Activated CD4-positive, alpha-beta T cell treated with anti-CD3 and anti-CD28 coated beads for 36 hours (primary cell): ENCODE results near the gene LSAMP. TPM values are rescaled to one million over a fixed set of nuclear protein-coding genes. Genes with fewer than 3 reads are reported as not detected.

ENCODE experiments used
- ATAC-seq: fragments of 200-7000 bp; cut with Tn5 transposase; one replicate; pipeline ENCODE4 v1.10.0; 2021; ENCODE audit warnings: mild to moderate bottlenecking, moderate library complexity
- CTCF ChIA-PET: fragments of 350-600 bp; sonication (Branson Sonifier 250); formaldehyde crosslinking; loops from one replicate; lab custom pipeline; 2021; ENCODE audit warnings: antibody characterized with exemption; lab: Charles Lee
- POLR2A ChIA-PET: fragments of 350-600 bp; sonication (Branson Sonifier 250); formaldehyde crosslinking; loops from one replicate; lab custom pipeline; 2021; ENCODE audit warnings: antibody characterized with exemption, inconsistent platforms; lab: Charles Lee
- DNase-seq: peaks from one replicate; pipeline ENCODE4 v3.0.0-alpha.2; 2020
- H3K27ac Mint-ChIP-seq: one replicate; pipeline ENCODE4 v1.8.0; 2021; ENCODE audit warnings: mixed read lengths
- H3K27me3 Mint-ChIP-seq: one replicate; pipeline ENCODE4 v1.8.0; 2021; ENCODE audit warnings: mixed read lengths
- H3K36me3 Mint-ChIP-seq: one replicate; pipeline ENCODE4 v1.8.0; 2021; ENCODE audit warnings: low read depth, mixed read lengths
- H3K4me1 Mint-ChIP-seq: one replicate; pipeline ENCODE4 v1.8.0; 2021; ENCODE audit warnings: mixed read lengths
- H3K4me3 Mint-ChIP-seq: one replicate; pipeline ENCODE4 v1.8.0; 2021; ENCODE audit warnings: mild to moderate bottlenecking, moderate library complexity, mixed read lengths
- H3K9me3 Mint-ChIP-seq: one replicate; pipeline ENCODE4 v1.8.0; 2021; ENCODE audit warnings: low read depth, mixed read lengths
- intact Hi-C, 2 experiments: fragments of 100-400 bp; cut with DNase I in 1 of 2; cut with micrococcal nuclease in 1 of 2; formaldehyde crosslinking; loops; one replicate each; pipeline versions ENCODE4 v1.14.2 to v1.15.1; 2022 to 2024; cut with DNase I, micrococcal nuclease
- total RNA-seq, 2 experiments: library from RNA; stranded (reverse); gene quantifications; one replicate each; pipeline ENCODE4 v1.2.3, GENCODE V29; 2021

LSAMP gene
- total RNA-seq, 2 experiments from 2014 or later = not detected

DNA sequence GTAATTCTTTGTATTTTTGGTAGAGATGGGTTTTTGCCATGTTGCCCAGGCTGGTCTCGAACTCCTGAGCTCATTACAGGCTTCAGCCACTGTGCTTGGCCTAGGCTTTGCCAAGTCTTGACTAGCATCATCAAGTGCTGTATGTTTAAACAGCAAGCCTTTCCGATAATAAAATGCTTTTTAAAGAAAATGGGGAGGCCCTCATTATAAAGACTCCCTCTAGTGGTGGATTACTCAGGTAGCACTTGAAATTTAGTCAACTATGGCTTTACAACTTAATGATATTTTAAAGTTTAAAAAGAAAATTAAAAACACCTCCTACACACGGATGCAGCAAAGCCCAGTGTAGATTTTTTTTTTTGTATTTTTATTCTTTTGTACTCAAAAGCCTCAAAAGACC lies 608.3 kb downstream of the LSAMP start:
- Mint-ChIP-seq H3K4me1 (no peaks in the 10 kb centered on the region), H3K27ac (no peak overlapping the region), H3K9me3 (no peaks in the 10 kb centered on the region), H3K36me3 (no peaks in the 10 kb centered on the region), H3K27me3 (peaks cover 5% of the 10 kb centered on the region), H3K4me3 (no peak overlapping the region)
- DNase-seq (no peak), ATAC-seq (no peak)
- intact Hi-C loops = no loop called here
- ChIA-PET CTCF (interaction anchor here (1.7 to 3.4 kb wide), 3 partner anchors 12 to 22 kb away, joined by 4 to 14 read pairs (median 13); no protein-coding TSS in a partner anchor), POLR2A (no interaction called here)

DNA sequence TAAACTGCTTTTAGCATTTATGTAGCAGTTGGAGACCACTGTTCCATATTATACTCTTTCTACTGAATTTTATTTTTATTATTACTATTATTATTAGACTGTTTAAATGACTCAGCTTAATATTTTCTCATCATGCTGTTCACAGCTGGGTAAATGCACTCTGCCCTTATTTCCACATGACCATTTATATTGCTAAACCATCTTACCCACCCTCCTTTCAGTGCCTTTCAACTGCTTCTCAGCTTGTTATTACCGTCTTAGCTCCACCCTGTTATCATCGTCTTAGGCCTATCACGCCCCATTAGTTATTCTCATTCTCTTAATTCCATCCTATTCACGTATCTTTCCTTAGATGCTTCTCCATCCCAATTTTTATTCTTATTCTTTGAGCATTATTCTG lies 609.3 kb downstream of the LSAMP start:
- H3K4me1 Mint-ChIP-seq = no peaks in the 10 kb centered on the region
- CTCF ChIA-PET = interaction anchor here (0.7 to 3.4 kb wide), 7 partner anchors 11 to 31 kb away, joined by 3 to 14 read pairs (median 5); no protein-coding TSS in a partner anchor
- H3K27me3 Mint-ChIP-seq = peaks cover 9% of the 10 kb centered on the region
- H3K27ac Mint-ChIP-seq = no peak overlapping the region
- POLR2A ChIA-PET = no interaction called here
- DNase-seq (no peak), ATAC-seq (no peak)
- no peaks in the 10 kb centered on the region for H3K36me3 Mint-ChIP-seq
- no peaks in the 10 kb centered on the region for H3K9me3 Mint-ChIP-seq
- intact Hi-C loops = no loop called here
- no peak overlapping the region for H3K4me3 Mint-ChIP-seq

DNA sequence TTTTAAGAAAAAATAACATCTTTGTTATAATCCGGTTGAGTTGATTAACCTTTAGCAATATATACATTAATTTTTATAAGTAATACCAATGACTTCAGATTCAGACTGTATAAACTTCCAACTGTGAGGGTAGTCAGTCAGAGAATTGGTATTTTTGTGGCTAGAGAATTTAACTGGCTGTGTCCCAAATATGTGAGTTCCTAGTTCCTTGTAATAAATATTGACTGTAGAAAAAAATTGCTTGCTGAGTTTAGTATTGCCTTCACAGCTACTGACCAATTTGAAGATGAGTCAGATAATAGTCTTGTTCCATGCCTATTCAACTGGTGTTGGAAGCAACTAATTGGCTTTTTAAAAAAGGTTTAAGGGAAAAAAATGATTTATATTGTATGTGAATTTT lies 611.2 kb downstream of the LSAMP start:
- ATAC-seq = no peak
- Mint-ChIP-seq H3K36me3 (no peaks in the 10 kb centered on the region), H3K4me3 (no peak overlapping the region), H3K9me3 (no peaks in the 10 kb centered on the region), H3K4me1 (no peaks in the 10 kb centered on the region), H3K27ac (no peak overlapping the region), H3K27me3 (peaks cover 6% of the 10 kb centered on the region)
- intact Hi-C loops = no loop called here
- DNase-seq = no peak
- CTCF ChIA-PET = interaction anchor here (1.0 to 3.4 kb wide), 2 partner anchors 15 to 123 kb away, joined by 3 to 13 read pairs; no protein-coding TSS in a partner anchor
- POLR2A ChIA-PET = no interaction called here

DNA sequence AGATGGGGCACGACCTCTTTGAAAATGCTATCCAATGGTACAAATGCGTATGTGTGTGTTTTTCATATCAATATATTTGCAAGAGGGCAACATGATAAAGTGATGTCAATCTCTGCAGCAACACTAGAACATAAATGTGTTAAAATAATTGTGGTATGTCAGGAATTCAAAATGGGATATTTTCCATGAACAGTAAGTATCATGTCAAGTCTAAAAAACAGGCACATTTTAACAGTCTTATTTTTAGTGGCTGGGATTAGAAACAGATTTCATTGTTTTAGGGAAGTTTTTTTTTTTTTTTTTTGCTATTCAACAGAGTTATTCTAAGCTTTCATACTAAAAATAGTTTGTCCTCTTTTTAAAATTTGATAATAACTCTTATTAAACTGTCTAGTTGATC lies 612.2 kb downstream of the LSAMP start:
- Mint-ChIP-seq H3K9me3 (no peaks in the 10 kb centered on the region), H3K4me1 (no peaks in the 10 kb centered on the region), H3K36me3 (no peaks in the 10 kb centered on the region), H3K27ac (no peak overlapping the region), H3K27me3 (peaks cover 7% of the 10 kb centered on the region), H3K4me3 (no peak overlapping the region)
- intact Hi-C loops = no loop called here
- no peak for ATAC-seq
- ChIA-PET POLR2A (no interaction called here), CTCF (interaction anchor here (0.6 to 1.1 kb wide), 3 partner anchors 9 to 16 kb away, joined by 3 to 5 read pairs (median 4); no protein-coding TSS in a partner anchor)
- no peak for DNase-seq

DNA sequence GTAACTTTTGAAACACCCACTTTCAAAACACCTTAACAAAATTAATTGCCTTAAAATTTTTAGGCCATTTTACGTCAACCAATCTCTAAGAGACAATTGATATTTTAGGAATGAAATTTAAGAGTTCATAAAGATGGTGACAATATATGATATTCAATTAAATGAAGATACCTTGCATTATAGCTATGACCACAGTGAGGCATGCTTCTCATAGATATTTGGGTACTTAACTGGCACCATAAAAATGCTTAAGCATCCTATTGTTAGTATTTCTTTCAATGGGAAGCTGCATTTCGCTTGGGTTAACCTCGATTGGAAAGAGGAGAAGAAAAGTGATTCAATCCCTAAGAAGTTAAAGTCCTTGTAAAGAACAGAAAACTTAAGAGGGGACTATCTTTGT lies 613.0 kb downstream of the LSAMP start:
- DNase-seq = no peak
- no peak for ATAC-seq
- H3K4me3 Mint-ChIP-seq = no peak overlapping the region
- ChIA-PET POLR2A (no interaction called here), CTCF (interaction anchor here (1.1 to 1.5 kb wide), 3 partner anchors 12 to 17 kb away, joined by 3 to 4 read pairs (median 4); no protein-coding TSS in a partner anchor)
- no peak overlapping the region for H3K27ac Mint-ChIP-seq
- H3K36me3 Mint-ChIP-seq = no peaks in the 10 kb centered on the region
- intact Hi-C loops = no loop called here
- peaks cover 11% of the 10 kb centered on the region for H3K27me3 Mint-ChIP-seq
- H3K4me1 Mint-ChIP-seq = no peaks in the 10 kb centered on the region
- H3K9me3 Mint-ChIP-seq = no peaks in the 10 kb centered on the region

DNA sequence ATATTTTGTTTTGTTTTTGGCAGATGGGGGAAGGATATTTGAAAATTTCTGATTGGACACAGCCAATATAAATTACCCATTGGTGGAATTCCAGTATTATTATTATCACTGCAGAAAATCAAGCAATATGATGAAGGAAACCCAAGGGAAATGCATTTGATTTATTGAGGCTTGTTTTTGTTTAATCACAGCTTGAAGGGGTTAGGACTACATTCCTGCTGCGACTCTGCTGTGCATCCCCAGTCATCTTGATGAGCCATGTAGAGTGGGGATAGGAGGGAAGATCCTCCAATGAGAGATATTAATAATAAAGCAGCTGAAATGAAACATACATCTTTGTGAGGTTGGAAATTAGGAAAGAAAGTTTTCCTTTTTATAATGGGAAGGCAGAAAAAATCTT lies 613.4 kb downstream of the LSAMP start:
- H3K27me3 Mint-ChIP-seq = peaks cover 11% of the 10 kb centered on the region
- H3K36me3 Mint-ChIP-seq = no peaks in the 10 kb centered on the region
- H3K9me3 Mint-ChIP-seq = no peaks in the 10 kb centered on the region
- CTCF ChIA-PET = interaction anchor here (1.1 to 1.5 kb wide), 2 partner anchors 11 to 17 kb away, joined by 4 read pairs; no protein-coding TSS in a partner anchor
- no peak overlapping the region for H3K27ac Mint-ChIP-seq
- H3K4me3 Mint-ChIP-seq = no peak overlapping the region
- no peak for DNase-seq
- no peak for ATAC-seq
- H3K4me1 Mint-ChIP-seq = no peaks in the 10 kb centered on the region
- intact Hi-C loops = no loop called here
- POLR2A ChIA-PET = no interaction called here

DNA sequence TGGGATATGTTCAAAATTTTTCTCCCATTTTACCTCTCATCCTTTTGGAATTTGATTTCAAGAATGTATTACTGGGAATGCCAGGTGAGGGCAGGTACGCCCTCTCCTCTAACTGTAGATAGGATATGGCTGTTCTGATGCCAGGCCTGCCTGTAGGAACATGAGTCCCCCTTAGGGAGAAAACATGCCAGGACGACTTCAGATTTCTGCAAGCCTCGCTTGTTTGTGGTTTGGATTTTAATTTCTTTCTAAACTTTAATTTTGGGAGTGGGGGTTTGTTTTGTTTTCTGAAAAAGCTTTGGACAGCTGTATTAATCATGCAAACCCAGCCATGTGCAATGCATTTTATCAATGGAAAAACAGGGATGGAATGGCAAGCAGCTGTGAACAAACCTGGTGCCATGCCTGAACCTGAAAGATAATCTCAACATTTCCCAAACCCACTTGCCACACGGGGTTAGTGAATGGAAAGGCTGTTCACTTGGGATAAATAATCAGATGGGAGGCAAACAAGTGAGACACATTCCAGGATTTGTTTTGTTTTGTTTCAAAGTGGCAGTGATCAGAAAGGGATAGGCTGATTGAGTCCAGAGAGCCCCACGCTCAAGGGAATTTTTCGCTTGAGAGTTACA lies 614.4 kb downstream of the LSAMP start:
- Mint-ChIP-seq H3K4me3 (no peak overlapping the region), H3K27me3 (peaks cover 11% of the 10 kb centered on the region), H3K36me3 (no peaks in the 10 kb centered on the region), H3K9me3 (no peaks in the 10 kb centered on the region), H3K27ac (no peak overlapping the region), H3K4me1 (no peaks in the 10 kb centered on the region)
- DNase-seq (no peak), ATAC-seq (no peak)
- ChIA-PET CTCF (no interaction called here), POLR2A (no interaction called here)
- intact Hi-C loops = no loop called here

DNA sequence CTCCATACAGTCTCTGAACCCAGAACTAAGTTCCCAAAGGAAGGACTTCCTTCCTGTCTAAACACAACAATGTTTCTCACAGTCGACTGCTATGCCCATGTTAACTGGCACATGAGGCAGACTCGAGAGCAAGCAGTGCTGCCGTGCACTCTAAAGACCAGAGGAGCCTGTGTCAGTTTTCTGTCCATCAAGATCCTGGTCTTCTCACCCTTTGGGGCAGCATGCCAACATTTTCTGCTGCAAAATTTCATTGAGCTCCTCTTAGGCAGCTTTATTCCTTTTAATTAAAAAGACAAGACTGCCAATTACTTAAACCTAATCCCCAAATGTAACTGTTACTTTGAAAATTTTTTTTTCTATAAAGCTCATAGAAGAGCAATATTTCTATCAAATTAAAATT lies 616.9 kb downstream of the LSAMP start:
- H3K9me3 Mint-ChIP-seq = no peaks in the 10 kb centered on the region
- no peak for ATAC-seq
- no peak for DNase-seq
- intact Hi-C loops = no loop called here
- H3K27me3 Mint-ChIP-seq = peaks cover 11% of the 10 kb centered on the region
- H3K36me3 Mint-ChIP-seq = no peaks in the 10 kb centered on the region
- H3K4me3 Mint-ChIP-seq = no peak overlapping the region
- H3K4me1 Mint-ChIP-seq = no peaks in the 10 kb centered on the region
- H3K27ac Mint-ChIP-seq = no peak overlapping the region
- ChIA-PET POLR2A (no interaction called here), CTCF (interaction anchor here (1.8 kb wide), 2 partner anchors 8 to 10 kb away, joined by 5 to 6 read pairs; no protein-coding TSS in a partner anchor)

DNA sequence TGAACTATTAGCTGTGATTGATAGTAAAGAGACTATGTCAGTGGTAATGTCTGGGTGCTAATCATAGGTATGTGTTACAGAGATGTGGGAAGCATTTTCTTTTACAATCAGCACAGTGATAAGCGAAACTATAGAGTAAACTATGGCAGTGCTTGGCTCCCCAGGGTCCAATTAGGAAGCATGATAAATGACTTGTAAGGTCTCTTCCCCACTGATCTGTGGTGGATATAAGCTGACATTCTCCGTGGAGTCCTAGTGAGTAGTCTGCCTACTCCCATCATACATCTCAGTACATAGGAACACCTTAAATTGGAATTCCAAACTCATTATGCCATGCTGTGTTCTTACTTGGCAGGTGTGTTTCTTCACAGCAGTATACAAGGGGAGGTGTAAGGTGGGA lies 617.8 kb downstream of the LSAMP start:
- no peak overlapping the region for H3K4me3 Mint-ChIP-seq
- H3K9me3 Mint-ChIP-seq = no peaks in the 10 kb centered on the region
- ChIA-PET POLR2A (no interaction called here), CTCF (interaction anchor here (0.6 to 1.1 kb wide), 3 partner anchors 12 to 393 kb away, joined by 3 read pairs; no protein-coding TSS in a partner anchor)
- peaks cover 10% of the 10 kb centered on the region for H3K27me3 Mint-ChIP-seq
- no peak overlapping the region for H3K27ac Mint-ChIP-seq
- H3K36me3 Mint-ChIP-seq = no peaks in the 10 kb centered on the region
- ATAC-seq (no peak), DNase-seq (no peak)
- H3K4me1 Mint-ChIP-seq = no peaks in the 10 kb centered on the region
- intact Hi-C loops = no loop called here

DNA sequence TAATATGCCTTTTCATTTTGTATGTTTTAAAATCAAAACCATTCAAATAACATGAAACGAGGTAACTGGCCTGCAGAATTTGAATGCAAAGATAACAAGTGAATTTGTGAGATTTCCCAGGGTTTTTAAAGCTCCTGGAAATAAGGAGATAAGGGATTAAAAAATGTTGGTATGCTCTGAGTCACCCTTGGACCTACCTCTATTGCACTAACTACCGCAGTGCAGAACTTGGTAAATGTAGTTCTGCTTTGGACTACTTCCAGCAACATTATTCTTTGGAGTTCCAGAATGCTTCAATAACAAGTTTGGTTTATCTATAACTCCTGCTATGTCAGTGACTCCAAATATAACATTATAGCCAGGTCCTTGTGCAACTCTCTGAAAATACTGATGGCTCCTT lies 620.2 kb downstream of the LSAMP start:
- POLR2A ChIA-PET = no interaction called here
- CTCF ChIA-PET = interaction anchor here (4.1 kb wide), 1 partner anchor 11 kb away, joined by 14 read pairs; no protein-coding TSS in a partner anchor
- Mint-ChIP-seq H3K4me1 (no peaks in the 10 kb centered on the region), H3K27ac (no peak overlapping the region), H3K27me3 (peaks cover 5% of the 10 kb centered on the region), H3K36me3 (no peaks in the 10 kb centered on the region), H3K9me3 (no peaks in the 10 kb centered on the region), H3K4me3 (no peak overlapping the region)
- DNase-seq = no peak
- ATAC-seq = no peak
- intact Hi-C loops = no loop called here

DNA sequence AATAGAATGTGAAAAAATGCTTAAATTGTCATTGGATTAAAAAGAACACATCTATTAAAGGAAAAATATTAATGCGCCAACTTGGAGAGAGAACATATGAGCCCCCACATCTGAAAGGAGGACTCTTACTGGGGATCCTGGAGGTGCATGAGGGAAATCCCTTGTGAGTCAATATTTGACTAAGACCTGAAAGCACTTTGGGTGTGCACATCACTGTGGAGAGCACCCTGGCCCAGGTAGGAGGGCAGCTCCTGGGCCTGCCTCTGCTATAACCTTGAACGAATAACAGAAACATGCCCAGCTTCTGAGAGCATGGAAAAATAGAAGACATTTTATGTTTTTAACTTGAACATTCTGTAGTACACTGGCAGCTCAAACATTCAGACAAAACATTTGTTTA lies 622.2 kb downstream of the LSAMP start:
- CTCF ChIA-PET = interaction anchor here (0.5 to 4.1 kb wide), 6 partner anchors 8 to 1460 kb away, joined by 3 to 14 read pairs (median 3); no protein-coding TSS in a partner anchor
- Mint-ChIP-seq H3K4me1 (no peaks in the 10 kb centered on the region), H3K36me3 (no peaks in the 10 kb centered on the region), H3K9me3 (no peaks in the 10 kb centered on the region), H3K4me3 (no peak overlapping the region), H3K27me3 (peaks cover 3% of the 10 kb centered on the region), H3K27ac (no peak overlapping the region)
- no peak for DNase-seq
- no peak for ATAC-seq
- intact Hi-C loops = loop anchor here (5.0 kb wide), 1 partner anchor 934 kb away; no protein-coding TSS in a partner anchor
- POLR2A ChIA-PET = no interaction called here

DNA sequence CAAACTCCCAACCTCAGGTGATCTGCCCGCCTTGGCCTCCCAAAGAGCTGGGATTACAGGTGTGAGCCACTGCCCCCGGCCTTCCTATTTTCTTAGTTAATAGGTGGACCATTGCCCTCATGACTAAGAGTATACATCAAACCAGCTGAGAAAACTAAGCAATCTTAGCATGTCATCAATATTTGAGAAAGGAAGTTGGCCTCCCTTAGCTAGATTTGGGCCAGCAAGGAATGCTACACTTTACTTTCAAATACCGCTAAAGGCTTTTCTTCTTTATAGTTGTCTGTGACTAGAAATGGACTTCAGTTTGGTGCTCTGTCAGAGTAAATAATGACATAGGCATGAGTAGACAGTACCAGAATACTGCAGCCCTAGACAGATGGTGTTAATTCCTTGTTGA lies 622.7 kb downstream of the LSAMP start:
- H3K36me3 Mint-ChIP-seq = no peaks in the 10 kb centered on the region
- H3K9me3 Mint-ChIP-seq = no peaks in the 10 kb centered on the region
- no peak overlapping the region for H3K27ac Mint-ChIP-seq
- POLR2A ChIA-PET = interaction anchor here (0.6 kb wide), 1 partner anchor 93 kb away, joined by 13 read pairs; no protein-coding TSS in a partner anchor
- CTCF ChIA-PET = interaction anchor here (0.5 to 2.0 kb wide), 2 partner anchors 10 to 1459 kb away, joined by 3 to 7 read pairs; no protein-coding TSS in a partner anchor
- no peaks in the 10 kb centered on the region for H3K4me1 Mint-ChIP-seq
- ATAC-seq (no peak), DNase-seq (no peak)
- H3K4me3 Mint-ChIP-seq = no peak overlapping the region
- H3K27me3 Mint-ChIP-seq = peaks cover 1% of the 10 kb centered on the region
- intact Hi-C loops = loop anchor here (5.0 kb wide), 1 partner anchor 935 kb away; no protein-coding TSS in a partner anchor
